ENCODE results near the gene SMOC2. TPM values are rescaled to one million over a fixed set of nuclear protein-coding genes. Genes with fewer than 3 reads are reported as not detected.

Gene SMOC2
- polyA plus RNA-seq, 1 donor from 2014 or later: 0.50 TPM

DNA sequence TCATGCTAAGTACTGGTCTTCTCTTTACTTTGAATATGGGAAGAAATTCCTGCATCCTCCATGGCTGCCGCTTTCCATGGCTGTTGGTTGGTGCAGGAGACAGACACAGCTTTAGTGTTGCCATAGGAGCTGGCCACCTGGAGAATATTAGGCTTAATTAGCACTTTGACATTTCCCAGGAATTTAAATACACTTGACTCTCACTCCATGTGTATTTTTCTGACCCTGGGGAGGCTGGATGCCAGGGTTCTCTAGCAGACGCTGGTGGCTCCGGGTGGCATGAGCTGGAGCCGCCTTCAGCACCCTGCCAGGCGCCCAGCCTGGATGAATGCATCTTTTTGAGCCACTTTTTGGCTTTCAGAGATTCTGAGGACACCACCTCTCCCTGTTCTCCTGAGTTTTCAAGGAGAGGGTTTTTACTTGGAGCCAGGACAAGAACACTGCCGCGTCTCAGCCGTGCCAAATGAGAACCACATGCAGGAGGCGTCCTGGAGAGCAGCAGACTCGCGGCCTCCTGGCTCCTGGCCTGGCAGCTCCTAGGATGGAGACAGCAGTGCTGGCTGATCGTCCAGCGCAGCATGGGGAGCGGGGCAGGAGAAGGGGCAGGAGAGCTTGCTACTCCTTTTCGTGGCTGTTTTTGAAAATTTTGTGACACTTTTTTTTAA, 258.8 kb downstream of the SMOC2 start:
- H3K4me3 ChIP-seq (ENCODE audit: low read length): no peak overlapping the region
- TF ChIP-seq RAD21 (conservative IDR thresholded peaks at IDR 0.05) (no peak), MXI1 (conservative IDR thresholded peaks at IDR 0.05; ENCODE audit: poor library complexity, severe bottlenecking) (no peak), EZH2 (IDR thresholded peaks at IDR 0.05; ENCODE audit: borderline replicate concordance, insufficient read depth, low read length, poor library complexity, severe bottlenecking) (no peak), EP300 (conservative IDR thresholded peaks at IDR 0.05; ENCODE audit: poor library complexity, severe bottlenecking) (no peak), REST (IDR thresholded peaks at IDR 0.05; ENCODE audit: borderline replicate concordance) (no peak), POLR2AphosphoS5 (IDR thresholded peaks at IDR 0.05) (no peak), SMC3 (conservative IDR thresholded peaks at IDR 0.05; ENCODE audit: poor library complexity) (no peak), TAF1 (IDR thresholded peaks at IDR 0.05; ENCODE audit: low read depth) (no peak)
- TF ChIP-seq, protein P1, sequence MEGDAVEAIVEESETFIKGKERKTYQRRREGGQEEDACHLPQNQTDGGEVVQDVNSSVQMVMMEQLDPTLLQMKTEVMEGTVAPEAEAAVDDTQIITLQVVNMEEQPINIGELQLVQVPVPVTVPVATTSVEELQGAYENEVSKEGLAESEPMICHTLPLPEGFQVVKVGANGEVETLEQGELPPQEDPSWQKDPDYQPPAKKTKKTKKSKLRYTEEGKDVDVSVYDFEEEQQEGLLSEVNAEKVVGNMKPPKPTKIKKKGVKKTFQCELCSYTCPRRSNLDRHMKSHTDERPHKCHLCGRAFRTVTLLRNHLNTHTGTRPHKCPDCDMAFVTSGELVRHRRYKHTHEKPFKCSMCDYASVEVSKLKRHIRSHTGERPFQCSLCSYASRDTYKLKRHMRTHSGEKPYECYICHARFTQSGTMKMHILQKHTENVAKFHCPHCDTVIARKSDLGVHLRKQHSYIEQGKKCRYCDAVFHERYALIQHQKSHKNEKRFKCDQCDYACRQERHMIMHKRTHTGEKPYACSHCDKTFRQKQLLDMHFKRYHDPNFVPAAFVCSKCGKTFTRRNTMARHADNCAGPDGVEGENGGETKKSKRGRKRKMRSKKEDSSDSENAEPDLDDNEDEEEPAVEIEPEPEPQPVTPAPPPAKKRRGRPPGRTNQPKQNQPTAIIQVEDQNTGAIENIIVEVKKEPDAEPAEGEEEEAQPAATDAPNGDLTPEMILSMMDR (IDR thresholded peaks at IDR 0.05; ENCODE audit: poor library complexity, severe bottlenecking): no peak
- H3K27ac ChIP-seq (ENCODE audit: low read length): no peak overlapping the region
- no peaks in the 10 kb centered on the region for H3F3A ChIP-seq (ENCODE audit: insufficient read depth, low read length, poor library complexity, severe bottlenecking)
- no peaks in the 10 kb centered on the region for H3K9me2 ChIP-seq (ENCODE audit: insufficient read depth, low read length)
- no peaks in the 10 kb centered on the region for H3K79me2 ChIP-seq (replicated peaks; ENCODE audit: insufficient read depth, low read length)
- H2AFZ ChIP-seq (ENCODE audit: low read depth, low read length): no peak overlapping the region
- no peak overlapping the region for H3K4me2 ChIP-seq (ENCODE audit: low read length)
- H3K9me3 ChIP-seq (ENCODE audit: low read length): no peaks in the 10 kb centered on the region
- no peaks in the 10 kb centered on the region for H3K27me3 ChIP-seq (ENCODE audit: insufficient read depth, low read depth, low read length)
- H3K36me3 ChIP-seq (ENCODE audit: insufficient read depth, low read length): no peaks in the 10 kb centered on the region
- no peak overlapping the region for H3K9ac ChIP-seq (ENCODE audit: low read length)
- H4K20me1 ChIP-seq (ENCODE audit: insufficient read depth): no peaks in the 10 kb centered on the region

DNA sequence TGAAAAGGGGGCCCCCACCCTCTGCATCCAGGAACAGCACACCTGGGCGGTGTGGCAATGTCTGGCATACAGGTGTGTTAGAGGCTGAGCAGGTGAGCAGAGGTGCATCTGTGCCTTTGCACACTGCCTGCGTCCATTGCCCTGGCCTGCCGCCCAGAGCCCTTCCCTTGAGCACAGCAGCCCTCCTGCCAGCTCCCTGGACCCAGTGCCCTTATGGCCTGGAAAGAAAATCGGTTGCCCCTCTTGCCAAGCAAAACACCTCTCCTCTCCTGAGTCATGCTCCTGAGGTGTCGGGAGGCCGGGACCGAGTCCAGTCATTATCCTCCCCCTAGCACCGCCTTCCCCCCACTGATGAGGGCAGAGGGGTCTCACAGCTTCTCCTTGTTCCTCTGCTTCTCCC, 259.9 kb downstream of the SMOC2 start:
- no peak overlapping the region for H3K4me2 ChIP-seq (ENCODE audit: low read length)
- H3K9me2 ChIP-seq (ENCODE audit: insufficient read depth, low read length): no peaks in the 10 kb centered on the region
- no peak overlapping the region for H3K27ac ChIP-seq (ENCODE audit: low read length)
- H3K9ac ChIP-seq (ENCODE audit: low read length): no peak overlapping the region
- no peak for TF ChIP-seq POLR2AphosphoS5 (IDR thresholded peaks at IDR 0.05)
- TF ChIP-seq, protein P1 (IDR thresholded peaks at IDR 0.05; ENCODE audit: poor library complexity, severe bottlenecking): no peak
- no peak for TF ChIP-seq EP300 (conservative IDR thresholded peaks at IDR 0.05; ENCODE audit: poor library complexity, severe bottlenecking)
- no peak for TF ChIP-seq TAF1 (IDR thresholded peaks at IDR 0.05; ENCODE audit: low read depth)
- TF ChIP-seq MXI1 (conservative IDR thresholded peaks at IDR 0.05; ENCODE audit: poor library complexity, severe bottlenecking): no peak
- no peak for TF ChIP-seq RAD21 (conservative IDR thresholded peaks at IDR 0.05)
- no peak for TF ChIP-seq SMC3 (conservative IDR thresholded peaks at IDR 0.05; ENCODE audit: poor library complexity)
- no peaks in the 10 kb centered on the region for H3K36me3 ChIP-seq (ENCODE audit: insufficient read depth, low read length)
- no peaks in the 10 kb centered on the region for H3K9me3 ChIP-seq (ENCODE audit: low read length)
- H3K79me2 ChIP-seq (replicated peaks; ENCODE audit: insufficient read depth, low read length): no peaks in the 10 kb centered on the region
- H4K20me1 ChIP-seq (ENCODE audit: insufficient read depth): no peaks in the 10 kb centered on the region
- H3K27me3 ChIP-seq (ENCODE audit: insufficient read depth, low read depth, low read length): no peaks in the 10 kb centered on the region
- no peaks in the 10 kb centered on the region for H3F3A ChIP-seq (ENCODE audit: insufficient read depth, low read length, poor library complexity, severe bottlenecking)
- no peak overlapping the region for H2AFZ ChIP-seq (ENCODE audit: low read depth, low read length)
- H3K4me3 ChIP-seq (ENCODE audit: low read length): no peak overlapping the region
